HG03558 (cell line): ENCODE data around the gene TUFT1.
"Not testable (repeated sequence)": the region's sequence is repeated elsewhere in the genome, so short reads cannot be mapped to it uniquely, and the experiment has no call there.

ENCODE experiments used
- ATAC-seq: cut with Tn5 transposase; IDR thresholded peaks from one replicate; pipeline ENCODE4 v1.9.1; 2021; ENCODE audit warnings: moderate number of reproducible peaks; ENCODE audit not compliant: unreplicated experiment; ENCODE audit errors: extremely low read depth

Gene TUFT1

DNA sequence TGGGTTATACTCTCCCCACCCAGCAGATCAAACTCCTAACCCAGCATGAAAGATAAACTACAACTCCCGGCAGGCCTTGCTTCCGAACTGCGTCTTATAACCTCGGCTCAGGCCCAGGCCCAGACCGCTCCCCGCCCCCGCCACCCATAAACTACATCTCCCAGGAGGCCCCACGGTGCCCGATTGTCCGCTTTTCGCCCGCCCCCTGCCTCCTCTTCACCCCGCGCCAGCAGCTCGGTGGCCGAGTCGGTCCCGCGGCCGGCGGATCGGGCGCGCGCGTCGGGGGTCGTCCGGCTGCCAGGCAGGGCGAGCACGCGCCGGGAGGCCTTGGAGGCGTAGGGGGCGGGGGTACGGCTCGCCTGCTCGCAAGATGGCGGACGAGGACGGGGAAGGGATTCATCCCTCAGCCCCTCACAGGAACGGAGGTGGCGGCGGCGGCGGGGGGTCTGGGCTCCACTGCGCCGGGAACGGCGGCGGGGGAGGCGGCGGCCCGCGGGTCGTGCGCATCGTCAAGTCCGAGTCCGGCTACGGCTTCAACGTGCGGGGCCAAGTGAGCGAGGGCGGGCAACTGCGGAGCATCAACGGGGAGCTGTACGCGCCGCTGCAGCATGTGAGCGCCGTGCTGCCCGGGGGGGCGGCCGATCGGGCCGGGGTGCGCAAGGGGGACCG is 71.9 kb downstream of the TUFT1 start, which contains the start of gene SNX27:
SNX27 (plus strand) TSS at position 219 of the 669 bp plus-strand sequence; CDS start at position 371, 152 bp downstream.
- peak; percentile 77 for ATAC-seq

DNA sequence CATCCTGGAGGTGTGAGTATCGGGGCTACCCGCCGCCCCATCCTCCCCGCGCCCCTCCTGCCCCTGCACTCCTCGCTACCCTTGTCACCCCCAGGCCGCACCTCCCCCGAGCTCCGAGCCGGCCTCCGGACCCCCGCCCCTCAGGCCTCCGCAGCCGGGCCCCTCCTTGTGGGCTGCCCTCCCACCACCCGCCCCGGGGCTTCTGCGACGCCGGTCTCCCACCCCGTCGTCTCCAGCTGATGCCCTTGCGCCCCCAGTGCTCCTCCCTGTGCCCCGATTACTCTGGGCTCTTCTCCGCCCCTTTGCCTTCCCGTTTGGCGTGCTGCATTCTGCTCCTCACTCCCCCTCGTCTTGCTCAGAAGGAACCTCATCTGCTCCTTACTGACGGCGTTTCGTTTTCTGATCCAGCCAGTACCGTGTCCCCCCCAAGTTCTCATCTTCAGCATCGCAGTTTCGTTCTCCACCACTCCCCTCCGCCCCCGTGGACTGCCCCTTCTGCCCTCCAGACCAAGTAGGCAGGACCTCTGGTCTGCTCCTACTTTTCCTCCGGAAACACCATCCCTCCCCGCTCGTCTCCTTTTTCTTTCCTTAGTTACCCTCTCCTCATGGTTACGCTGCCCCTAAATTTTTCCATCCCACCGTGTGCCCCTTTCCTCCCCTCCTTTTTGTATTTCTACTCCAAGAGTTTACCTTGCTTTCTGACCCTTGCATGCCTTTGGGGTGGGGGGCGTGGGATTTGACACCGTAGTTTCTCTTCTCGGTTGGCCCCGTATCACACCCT is 72.6 kb downstream of the TUFT1 start:
- ATAC-seq: no peak

DNA sequence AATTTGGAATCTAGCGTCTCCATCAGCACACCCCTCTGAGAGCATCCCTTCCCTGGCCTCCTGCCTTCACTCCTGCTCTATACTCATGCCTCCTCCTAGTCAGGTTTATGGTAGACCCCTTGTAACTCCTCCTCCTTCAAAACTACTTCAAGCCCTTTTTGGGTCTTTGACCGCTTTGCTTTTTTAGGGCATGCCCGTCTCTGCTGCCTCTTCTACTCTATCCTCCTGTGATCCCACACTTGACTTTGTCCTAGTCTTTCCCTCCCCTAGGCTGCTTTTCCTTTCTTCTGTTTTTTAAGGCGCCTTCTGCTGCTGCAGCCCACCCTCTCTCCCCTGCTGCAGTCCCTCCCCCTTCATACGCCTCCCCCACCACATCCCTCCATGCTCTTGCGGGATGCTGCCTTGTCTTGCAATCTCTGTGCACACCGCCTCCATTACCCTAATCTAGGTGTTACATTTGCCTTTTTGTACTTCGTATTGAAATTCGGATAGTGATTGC is 73.2 kb downstream of the TUFT1 start:
- no peak for ATAC-seq

DNA sequence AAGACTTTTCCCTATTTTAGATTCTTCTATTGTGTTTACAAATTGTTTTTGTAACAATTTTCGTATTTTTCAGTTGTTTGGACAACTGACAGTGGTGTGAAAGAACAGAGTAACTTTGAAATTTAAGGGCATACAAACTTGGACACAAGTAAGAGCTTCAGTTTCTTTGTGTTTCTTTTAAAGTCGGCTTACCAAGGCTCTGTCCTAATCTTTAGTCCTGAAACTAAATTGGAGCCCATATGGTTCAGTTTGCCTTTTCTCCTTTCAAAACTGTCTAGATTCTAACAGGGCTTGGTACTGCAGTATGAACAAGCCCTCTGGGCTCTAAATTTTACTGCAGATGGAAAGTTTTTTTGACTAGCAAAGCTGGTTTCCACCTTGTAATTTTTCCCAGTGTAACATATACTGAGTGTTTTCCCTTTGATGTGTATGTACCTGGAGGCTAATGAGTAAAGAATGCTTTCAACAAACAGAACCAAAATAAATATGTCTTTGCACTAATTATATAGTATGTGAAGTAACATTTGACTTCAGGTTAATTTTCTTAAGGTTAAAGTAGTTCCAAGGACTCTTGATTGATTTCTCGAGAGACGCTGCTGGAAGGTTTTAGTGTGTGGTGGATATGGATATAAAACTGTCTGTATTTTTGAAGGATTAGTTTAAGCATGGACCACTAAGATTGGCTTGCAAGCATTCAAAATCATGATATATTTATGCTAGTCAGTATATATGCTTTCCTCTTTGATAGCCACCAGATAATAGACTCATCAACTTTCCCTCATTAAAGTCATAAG is 75.8 kb downstream of the TUFT1 start:
- no peak for ATAC-seq

DNA sequence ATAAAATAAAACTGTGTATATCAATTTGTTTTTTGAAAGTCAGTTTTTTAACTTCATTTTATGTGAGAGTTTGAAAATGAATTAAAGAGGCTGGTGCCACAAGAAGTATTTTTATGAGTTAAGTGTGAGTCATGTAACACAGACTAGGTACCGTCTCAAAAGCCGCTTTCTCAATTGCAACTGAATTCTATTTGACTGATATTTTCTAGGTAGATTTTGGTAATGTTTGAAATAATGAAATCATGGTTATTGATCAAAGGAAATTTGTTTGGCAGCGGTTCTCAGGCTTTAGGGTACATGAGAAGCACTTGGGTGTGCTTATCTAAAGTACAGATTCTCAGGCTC is 76.4 kb downstream of the TUFT1 start:
- no peak for ATAC-seq

DNA sequence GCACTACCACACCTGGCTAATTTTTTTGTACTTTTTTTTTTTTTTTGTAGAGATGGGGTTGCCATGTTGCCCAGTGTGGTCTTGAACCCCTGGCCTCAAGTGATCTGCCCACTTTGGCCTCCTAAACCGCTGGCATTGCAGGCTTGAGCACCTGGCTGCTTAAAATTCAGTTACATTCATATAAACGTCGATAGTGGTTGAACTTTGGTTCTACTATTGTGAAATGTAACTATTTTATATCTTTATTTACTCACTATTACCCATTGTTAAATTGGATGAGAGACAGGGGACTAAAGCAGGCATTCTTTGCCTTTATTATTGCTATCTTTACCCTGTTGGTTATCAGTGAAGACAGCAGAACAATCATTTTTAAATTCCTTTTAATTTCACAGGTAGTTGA is 77.9 kb downstream of the TUFT1 start:
- no peak for ATAC-seq

DNA sequence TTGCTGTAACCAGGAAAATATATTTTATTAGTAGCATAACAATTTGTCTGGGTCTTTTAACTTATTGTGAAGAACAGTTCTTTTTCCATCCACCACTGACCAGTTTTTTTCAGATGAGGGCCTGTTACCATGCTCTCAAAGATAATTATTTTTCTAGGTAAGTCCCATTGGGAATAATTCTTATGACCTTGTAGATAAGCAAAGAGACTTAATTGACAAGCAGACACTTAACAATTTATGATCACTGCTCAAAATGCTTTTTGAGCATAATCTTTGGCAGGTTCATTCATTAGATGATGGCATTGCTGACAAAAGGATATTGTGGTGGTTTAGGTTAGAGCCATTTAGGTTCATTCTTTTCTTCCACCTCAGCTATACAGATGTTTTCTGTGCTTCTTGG is 78.4 kb downstream of the TUFT1 start:
- ATAC-seq: no peak

DNA sequence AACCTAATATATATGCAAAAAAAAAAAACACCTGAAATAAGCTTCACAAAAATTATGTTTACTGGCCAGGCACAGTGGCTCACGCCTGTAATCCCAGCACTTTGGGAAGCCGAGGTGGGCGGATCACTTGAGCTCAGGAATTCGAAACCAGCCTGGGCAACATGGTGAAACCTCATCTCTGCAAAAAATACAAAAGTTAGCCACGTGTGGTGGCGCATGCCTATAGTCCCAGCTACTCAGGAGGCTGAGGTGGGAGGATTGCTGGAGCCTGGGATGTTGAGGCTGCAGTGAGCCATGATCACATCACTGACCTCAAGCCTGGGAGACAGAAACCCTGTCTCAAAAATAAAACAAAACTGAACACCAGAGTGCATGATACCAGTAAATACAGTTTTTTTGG is 78.9 kb downstream of the TUFT1 start:
- not testable (repeated sequence) for ATAC-seq

DNA sequence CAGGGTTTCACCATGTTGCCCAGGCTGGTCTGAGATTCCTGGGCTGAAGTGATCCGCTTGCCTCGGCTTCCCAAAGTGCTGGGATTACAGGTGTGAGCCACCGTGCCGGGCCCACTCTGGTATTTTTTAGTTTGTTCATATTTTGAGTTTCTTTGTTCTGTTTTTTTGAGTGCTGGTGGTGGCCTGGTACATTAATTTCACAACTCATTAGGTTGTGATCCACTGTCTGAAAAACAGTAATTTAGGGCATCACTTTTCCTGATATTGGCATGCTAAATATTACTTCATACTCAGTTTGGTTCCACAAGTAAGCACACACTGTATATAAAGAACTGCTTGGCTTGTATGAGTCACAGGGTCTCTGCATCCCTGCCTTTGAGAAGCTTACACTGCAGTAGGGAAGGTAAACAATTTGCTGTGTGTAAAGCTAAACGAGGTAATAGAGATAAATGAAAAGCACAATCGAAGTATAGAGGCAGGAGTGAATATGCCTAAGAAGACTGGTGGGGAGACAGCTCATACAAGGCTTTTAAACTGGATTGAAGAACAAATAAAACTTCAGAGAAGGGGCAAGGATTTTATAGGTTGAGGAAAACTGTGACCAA is 79.5 kb downstream of the TUFT1 start:
- no peak for ATAC-seq

DNA sequence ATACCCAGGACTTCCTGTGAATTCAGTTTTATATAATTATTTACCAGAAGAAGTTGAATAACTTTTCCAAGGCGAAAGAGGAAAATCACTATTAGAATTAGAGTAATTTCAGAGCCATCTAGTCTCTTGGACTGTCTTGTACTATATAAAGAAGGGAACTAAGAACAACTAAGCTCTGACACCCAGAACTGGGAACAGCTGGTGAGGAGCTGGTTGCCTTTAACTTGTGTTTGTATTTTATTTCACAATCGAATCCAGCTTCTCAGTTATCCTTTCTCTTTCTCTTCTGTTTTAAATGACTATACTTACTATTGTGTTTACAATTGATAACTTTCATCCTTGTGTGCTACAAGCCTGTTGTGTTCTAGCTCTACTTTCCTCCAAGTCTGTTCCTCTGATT is 80.2 kb downstream of the TUFT1 start:
- ATAC-seq: no peak

DNA sequence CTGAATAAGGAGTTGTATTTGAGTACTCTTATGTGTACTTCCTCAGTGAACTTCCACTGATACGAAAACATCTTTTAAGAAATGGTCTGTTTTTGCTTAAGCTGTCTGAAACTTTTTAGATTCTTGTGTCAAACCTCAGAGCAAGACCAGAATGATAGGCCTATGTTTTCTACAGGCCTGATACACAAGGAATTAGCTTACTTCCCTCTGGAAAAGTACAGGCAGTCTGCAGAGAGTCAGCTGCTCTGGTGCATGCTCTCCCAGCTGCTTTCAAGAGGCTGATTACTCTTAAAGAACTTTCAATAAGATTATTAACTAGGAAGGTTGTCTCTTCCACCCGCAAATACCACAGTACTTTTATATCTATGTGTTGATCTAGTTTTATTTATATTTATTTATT is 81.2 kb downstream of the TUFT1 start:
- ATAC-seq: no peak

DNA sequence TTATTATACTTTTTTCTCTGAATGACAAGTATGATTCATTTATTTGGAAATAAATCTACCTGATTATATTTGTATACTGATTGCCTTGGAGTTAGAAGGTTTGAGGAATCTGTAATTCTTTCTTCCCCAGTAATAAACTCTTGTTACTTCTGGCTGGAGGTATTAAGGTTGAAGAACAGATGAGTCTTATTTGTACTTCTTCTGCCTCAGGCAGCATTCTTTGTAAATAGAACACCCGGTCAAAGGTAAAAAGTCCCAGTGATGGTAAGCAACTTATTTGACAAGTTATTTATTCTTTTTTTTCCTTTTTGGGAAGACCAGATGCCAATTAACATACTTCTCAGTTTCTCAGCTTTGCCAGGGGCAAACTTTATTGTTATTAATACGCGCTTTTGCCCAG is 84.7 kb downstream of the TUFT1 start:
- ATAC-seq: no peak

DNA sequence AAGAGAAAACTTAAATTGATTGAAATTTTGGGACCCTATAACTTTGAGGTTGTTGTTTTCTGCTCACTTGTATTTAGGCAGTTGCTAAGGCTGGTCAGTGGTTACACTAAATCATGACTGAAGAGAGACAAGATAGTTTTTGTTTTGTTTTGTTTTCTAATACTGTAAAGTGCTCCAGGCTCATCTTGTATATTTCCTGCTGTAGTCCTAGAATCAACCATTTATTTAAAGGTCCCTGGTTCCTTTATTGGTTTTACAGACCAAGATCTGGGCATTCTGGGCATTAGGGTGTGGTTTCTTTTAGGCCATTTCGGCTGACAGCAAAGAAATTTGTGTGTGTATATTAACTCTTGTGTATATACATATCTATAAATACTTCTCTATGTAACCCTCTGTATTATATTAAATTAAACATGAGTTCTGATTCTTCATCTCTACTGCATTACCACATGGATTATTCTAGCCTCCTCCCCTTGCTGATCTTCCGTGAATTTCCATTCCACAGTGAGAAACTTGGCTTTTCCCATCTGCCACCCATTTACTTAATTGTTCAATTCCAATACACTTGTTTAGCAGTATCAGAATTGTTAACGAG is 86.7 kb downstream of the TUFT1 start:
- no peak for ATAC-seq

DNA sequence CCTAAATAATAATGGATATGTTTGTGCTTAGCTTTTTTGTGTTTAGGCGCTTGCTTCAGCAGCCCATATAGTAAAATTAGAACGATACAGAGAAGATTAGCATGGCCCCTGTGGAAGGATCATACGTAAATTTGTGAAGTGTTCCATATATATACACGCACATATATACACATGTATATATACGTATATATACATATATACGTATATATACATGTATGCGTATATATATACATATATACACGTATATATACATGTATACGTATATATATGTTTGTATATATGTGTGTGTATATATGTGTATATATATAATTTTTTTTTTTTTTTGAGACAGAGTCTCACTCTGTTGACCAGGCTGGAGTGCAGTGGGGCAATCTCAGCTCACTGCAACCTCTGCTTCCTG is 89.2 kb downstream of the TUFT1 start:
- ATAC-seq: no peak
